H1 (cell line): ENCODE data around the gene ZNF644. TPM values are rescaled to one million over a fixed set of nuclear protein-coding genes. Genes with fewer than 3 reads are reported as not detected.

Experiments
- CTCF ChIA-PET: fragments of 300-600 bp; sonication (Branson Sonifier 250); formaldehyde crosslinking; loops from one replicate; lab custom pipeline; 2021; ENCODE audit not compliant: partially characterized antibody; lab: Charles Lee
- POLR2A ChIA-PET: fragments of 300-600 bp; sonication (Branson Sonifier 250); formaldehyde crosslinking; loops from one replicate; lab custom pipeline; 2021; ENCODE audit warnings: inconsistent platforms; ENCODE audit not compliant: partially characterized antibody; lab: Charles Lee
- DNase-seq, 2 experiments: peaks; one replicate each; pipeline versions ENCODE4 v3.0.0 to v3.0.0-alpha.2; 2010 to 2022; ENCODE audit warnings: low spot score in 2 of 2, low read depth in 1 of 2, mixed read lengths in 1 of 2
- FAIRE-seq: peaks from 2 replicates; lab custom pipeline; 2011; peaks lifted over from hg19 to GRCh38; lab: Jason Lieb, UNC
- H2AFZ ChIP-seq: 2 replicates; pipeline ENCODE4 v1.8.1; 2012; ENCODE audit warnings: low read length, inconsistent platforms
- H2AK5ac ChIP-seq: 2 replicates; pipeline ENCODE4 v1.6.1; 2013; ENCODE audit warnings: low read depth, low read length
- H2BK120ac ChIP-seq: replicated peaks from 2 replicates; pipeline ENCODE3; 2013; ENCODE audit warnings: low read depth, low read length, inconsistent platforms
- H2BK12ac ChIP-seq: 2 replicates; pipeline ENCODE4 v1.6.1; 2013; ENCODE audit warnings: low read depth, low read length
- H2BK15ac ChIP-seq: 2 replicates; pipeline ENCODE4 v1.6.1; 2013; ENCODE audit warnings: low read length
- H2BK20ac ChIP-seq: 2 replicates; pipeline ENCODE4 v1.6.1; 2013; ENCODE audit warnings: low read length
- H2BK5ac ChIP-seq: 2 replicates; pipeline ENCODE4 v1.6.1; 2013; ENCODE audit warnings: low read depth, low read length
- H3K14ac ChIP-seq: 2 replicates; pipeline ENCODE4 v1.6.1; 2013; ENCODE audit warnings: inconsistent platforms; ENCODE audit not compliant: insufficient read length
- H3K18ac ChIP-seq: 2 replicates; pipeline ENCODE4 v1.6.1; 2013; ENCODE audit warnings: low read length; ENCODE audit errors: extremely low read depth
- H3K23ac ChIP-seq: 2 replicates; pipeline ENCODE4 v1.6.1; 2013; ENCODE audit warnings: inconsistent platforms; ENCODE audit not compliant: insufficient read length
- H3K23me2 ChIP-seq: 2 replicates; pipeline ENCODE4 v1.6.1; 2013; ENCODE audit warnings: low read depth, low read length
- H3K27ac ChIP-seq: 2 replicates; pipeline ENCODE4 v1.6.1; 2011; ENCODE audit warnings: low read depth, low read length, inconsistent platforms
- H3K27me3 ChIP-seq, 4 experiments: replicated peaks in 1 of 4; 1 replicate in 1 of 4; 2 replicates in 3 of 4; pipeline versions ENCODE4 v1.6.1 to v1.8.1; 2011 to 2013; ENCODE audit warnings: low read length in 3 of 4, mild to moderate bottlenecking in 3 of 4, inconsistent platforms in 2 of 4, mixed read lengths in 2 of 4, moderate library complexity in 1 of 4; ENCODE audit not compliant: control insufficient read depth in 3 of 4, insufficient read depth in 3 of 4; ENCODE audit errors: extremely low read depth in 1 of 4
- H3K36me3 ChIP-seq, 4 experiments: 2 replicates each; pipeline versions ENCODE4 v1.6.1 to v1.8.1; 2011 to 2013; ENCODE audit warnings: mild to moderate bottlenecking in 4 of 4, low read length in 3 of 4, moderate library complexity in 2 of 4, control low read depth in 1 of 4, inconsistent platforms in 1 of 4; ENCODE audit not compliant: insufficient read depth in 4 of 4, control insufficient read depth in 2 of 4
- H3K4ac ChIP-seq: replicated peaks from 2 replicates; pipeline ENCODE3; 2013; ENCODE audit warnings: low read length, low read depth, mixed read lengths, inconsistent platforms; ENCODE audit not compliant: insufficient read length
- H3K4me1 ChIP-seq, 4 experiments: replicated peaks in 1 of 4; 1 replicate in 1 of 4; 2 replicates in 3 of 4; pipeline versions ENCODE4 v1.6.1 to v1.8.1; 2011 to 2013; ENCODE audit warnings: low read length in 3 of 4, inconsistent platforms in 2 of 4, mixed read lengths in 1 of 4; ENCODE audit not compliant: insufficient read depth in 4 of 4, control insufficient read depth in 3 of 4
- H3K4me2 ChIP-seq, 2 experiments: 2 replicates each; pipeline versions ENCODE4 v1.6.1 to v1.8.1; 2011 to 2013; ENCODE audit warnings: low read depth in 2 of 2, low read length in 2 of 2, control low read depth in 1 of 2, inconsistent platforms in 1 of 2, mild to moderate bottlenecking in 1 of 2; ENCODE audit not compliant: insufficient read depth in 1 of 2
- H3K4me3 ChIP-seq, 4 experiments: fragments of 200-600, 300-600 bp in 1 of 4; sonication (generic), shearing (Covaris generic), sonication (Bioruptor Twin) in 1 of 4; 2 replicates each; pipeline versions ENCODE4 v1.5.1 to v1.8.1; 2011 to 2016; ENCODE audit warnings: low read length in 4 of 4, low read depth in 3 of 4, control low read depth in 2 of 4, inconsistent platforms in 2 of 4, mild to moderate bottlenecking in 2 of 4, mixed read lengths in 1 of 4, moderate library complexity in 1 of 4; ENCODE audit not compliant: insufficient read depth in 2 of 4; ENCODE audit errors: extremely low read depth in 1 of 4
- H3K56ac ChIP-seq: replicated peaks from 2 replicates; pipeline ENCODE3; 2013; ENCODE audit warnings: low read depth, mild to moderate bottlenecking, mixed read lengths, low read length, inconsistent platforms; ENCODE audit not compliant: insufficient read length
- H3K79me1 ChIP-seq: 2 replicates; pipeline ENCODE4 v1.6.1; 2013; ENCODE audit warnings: low read depth, low read length, control low read depth
- H3K79me2 ChIP-seq, 2 experiments: 2 replicates each; pipeline versions ENCODE4 v1.6.1 to v1.8.1; 2012 to 2013; ENCODE audit warnings: low read length in 2 of 2, mild to moderate bottlenecking in 2 of 2, inconsistent platforms in 1 of 2; ENCODE audit not compliant: insufficient read depth in 2 of 2, control insufficient read depth in 1 of 2
- H3K9ac ChIP-seq, 4 experiments: replicated peaks in 1 of 4; 1 replicate in 1 of 4; 2 replicates in 3 of 4; pipeline versions ENCODE4 v1.6.1 to v1.8.1; 2011 to 2013; ENCODE audit warnings: low read depth in 3 of 4, low read length in 3 of 4, control low read depth in 2 of 4, mild to moderate bottlenecking in 2 of 4, moderate library complexity in 2 of 4, inconsistent platforms in 1 of 4; ENCODE audit errors: extremely low read depth in 1 of 4
- H3K9me3 ChIP-seq, 2 experiments: 2 replicates each; pipeline versions ENCODE4 v1.6.1 to v1.8.1; 2012 to 2013; ENCODE audit warnings: mild to moderate bottlenecking in 2 of 2, moderate library complexity in 2 of 2, control low read depth in 1 of 2, inconsistent platforms in 1 of 2, low read depth in 1 of 2, low read length in 1 of 2, mixed read lengths in 1 of 2; ENCODE audit not compliant: insufficient read depth in 2 of 2
- H4K20me1 ChIP-seq, 2 experiments: replicated peaks in 1 of 2; 2 replicates each; pipeline versions ENCODE3 to v1.8.1; 2011 to 2013; ENCODE audit warnings: inconsistent platforms in 2 of 2, low read length in 2 of 2, mild to moderate bottlenecking in 1 of 2; ENCODE audit not compliant: insufficient read depth in 2 of 2, control insufficient read depth in 1 of 2
- H4K5ac ChIP-seq: 2 replicates; pipeline ENCODE4 v1.6.1; 2013; ENCODE audit warnings: low read length, low read depth, mixed read lengths, inconsistent platforms; ENCODE audit not compliant: insufficient read length
- H4K8ac ChIP-seq: 2 replicates; pipeline ENCODE4 v1.8.0; 2013; ENCODE audit warnings: mild to moderate bottlenecking, moderate library complexity, low read length, inconsistent platforms; ENCODE audit not compliant: insufficient read depth; ENCODE audit errors: extremely low read depth
- H4K91ac ChIP-seq: replicated peaks from 2 replicates; pipeline ENCODE3; 2013; ENCODE audit warnings: low read length, mixed read lengths, inconsistent platforms; ENCODE audit not compliant: insufficient read length
- E2F6 ChIP-seq: IDR thresholded peaks from 2 replicates; pipeline ENCODE4 v1.6.1; 2012; ENCODE audit warnings: inconsistent platforms
- EZH2 ChIP-seq: fragments of 200-600 bp; sonication (generic); IDR thresholded peaks from 2 replicates; pipeline ENCODE4 v1.7.1; 2012; ENCODE audit warnings: low read depth, mild to moderate bottlenecking, moderate library complexity, low read length, inconsistent platforms; ENCODE audit not compliant: severe bottlenecking
- MAFK ChIP-seq: IDR thresholded peaks from 2 replicates; pipeline ENCODE4 v1.6.1; 2012; ENCODE audit warnings: low read depth, mild to moderate bottlenecking, improper control_type of control experiment, low read length
- WGBS, 2 experiments: shearing (Covaris generic) in 1 of 2; methylation state at CpG; one replicate each; pipeline versions ENCODE4 v1.1.6 to v1.1.7; 2013 to 2015; ENCODE audit warnings: low lambda C conversion rate in 2 of 2, mixed read lengths in 2 of 2, inconsistent platforms in 1 of 2, low coverage in 1 of 2, missing lambda C conversion rate in 1 of 2; ENCODE audit not compliant: insufficient replicate concordance in 2 of 2, insufficient coverage in 1 of 2, insufficient read length in 1 of 2; ENCODE audit errors: extremely low coverage in 1 of 2, missing lambda C conversion rate in 1 of 2; 5-methylcytosine and 5-hydroxymethylcytosine counted together
- polyA plus RNA-seq, 7 experiments: library from polyadenylated mRNA; depleted of rRNA in 3 of 7; stranded (reverse) in 5 of 7; unstranded in 2 of 7; fragments of >200 nt in 5 of 7; fragments of 200-250 nt in 2 of 7; gene quantifications; 1 replicate in 5 of 7; 2 replicates in 1 of 7; 4 replicates in 1 of 7; pipeline versions ENCODE4 v1.2.1 to v1.2.3, GENCODE V29; 2011 to 2013; ENCODE audit warnings: missing spikeins in 2 of 7, mixed read lengths in 2 of 7
- total RNA-seq: library from RNA; stranded (reverse); fragmentation: NEBNext Ultra II Directional; extraction: Animal tissue kit (Norgen Biotek cat#: 25700); gene quantifications from 2 replicates; pipeline ENCODE4 v1.2.1, GENCODE V29; 2021

ZNF644 gene
- total and polyA plus RNA-seq, 2 of the 8 experiments (the other 6 are each of a cell fraction or from before 2014, with no cell fraction given) = 14.5 to 93.5 TPM

- H3K56ac ChIP-seq = no peak overlapping the region
- H3K18ac ChIP-seq = no peak overlapping the region
- H3K27ac ChIP-seq = no peak overlapping the region
- no peak overlapping the region for H3K9ac ChIP-seq
- H4K20me1 ChIP-seq = peaks cover 7 to 21% of the 10 kb centered on the region in 2 experiments
- TF ChIP-seq EZH2 = no peak
- peak; percentile 66 for TF ChIP-seq MAFK
- TF ChIP-seq E2F6 = no peak
- H3K27me3 ChIP-seq = no peaks in the 10 kb centered on the region
- no peak overlapping the region for H3K14ac ChIP-seq
- H2AK5ac ChIP-seq = no peak overlapping the region
- H2BK20ac ChIP-seq = no peak overlapping the region
- H3K4ac ChIP-seq = no peak overlapping the region
- FAIRE-seq = no peak
- WGBS, 2 experiments = 93% methylated on average over 2 of the region's 2 CpGs; no CpG with 5 or more reads in 1 of the 2 experiments
- no peak overlapping the region for H2BK12ac ChIP-seq
- H4K91ac ChIP-seq = no peak overlapping the region
- peaks cover 12% of the 10 kb centered on the region for H3K79me1 ChIP-seq
- H2AFZ ChIP-seq = no peak overlapping the region
- H3K23ac ChIP-seq = no peak overlapping the region
- H3K23me2 ChIP-seq = no peaks in the 10 kb centered on the region
- ChIA-PET CTCF (interaction anchor here (0.6 to 1.7 kb wide), 6 partner anchors 10 to 358 kb away, joined by 3 to 8 read pairs (median 4); no protein-coding TSS in a partner anchor), POLR2A (interaction anchor here (1.1 to 2.8 kb wide), 6 partner anchors 10 to 25 kb away, joined by 3 to 12 read pairs (median 4); partner anchors contain the start of gene ZNF644)
- H4K8ac ChIP-seq = no peak overlapping the region
- H3K4me3 ChIP-seq = no peak overlapping the region
- no peak overlapping the region for H2BK15ac ChIP-seq
- no peak for DNase-seq
- peaks cover 31 to 89% of the 10 kb centered on the region in 2 experiments for H3K79me2 ChIP-seq
- H2BK5ac ChIP-seq = no peak overlapping the region
- H4K5ac ChIP-seq = no peak overlapping the region
- peaks cover 19 to 21% of the 10 kb centered on the region in 2 experiments for H3K9me3 ChIP-seq
- no peak overlapping the region for H2BK120ac ChIP-seq
- no peak overlapping the region for H3K4me2 ChIP-seq
- H3K36me3 ChIP-seq = peaks cover 0 to 17% (median 7%) of the 10 kb centered on the region in 4 experiments; a peak in 3 of 8 replicates
- peaks cover 0 to 12% (median 3%) of the 10 kb centered on the region in 4 experiments; a peak in 4 of 7 replicates for H3K4me1 ChIP-seq
Observed at GRCh38 chr1:90996742-90997413, 25.0 kb downstream of the ZNF644 start.
